Measurements from ENCODE around the gene JAML. TPM values are rescaled to one million over a fixed set of nuclear protein-coding genes. Genes with fewer than 3 reads are reported as not detected.
A peak's percentile ranks its signal among the peaks of the same experiment; 100 is the strongest.

Gene JAML
- total and polyA plus RNA-seq, 2 of the 13 experiments (the other 11 are each of a cell fraction or from before 2014, with no cell fraction given): 2.0 to 3.3 TPM

GRCh38 chr11:118212131-118212725 lies 12.6 kb downstream of the JAML start (continued):
- peak; percentile 85 for TF ChIP-seq ONECUT2 (CRISPR knock-in tag; IDR thresholded peaks at IDR 0.05)
- TF ChIP-seq SAFB2 (CRISPR knock-in tag; IDR thresholded peaks at IDR 0.05; ENCODE audit: borderline replicate concordance, low read depth): peak; percentile 71; the same call in 1 of the 2 replicates
- 0 out of 2 replicates have a peak, but pooled peaks have one; percentile 73 for TF ChIP-seq RARG (CRISPR knock-in tag; IDR thresholded peaks at IDR 0.05; ENCODE audit: low read depth)
- TF ChIP-seq ZFP91 (CRISPR knock-in tag; IDR thresholded peaks at IDR 0.05; ENCODE audit: borderline replicate concordance): no peak
- TF ChIP-seq, protein P1, sequence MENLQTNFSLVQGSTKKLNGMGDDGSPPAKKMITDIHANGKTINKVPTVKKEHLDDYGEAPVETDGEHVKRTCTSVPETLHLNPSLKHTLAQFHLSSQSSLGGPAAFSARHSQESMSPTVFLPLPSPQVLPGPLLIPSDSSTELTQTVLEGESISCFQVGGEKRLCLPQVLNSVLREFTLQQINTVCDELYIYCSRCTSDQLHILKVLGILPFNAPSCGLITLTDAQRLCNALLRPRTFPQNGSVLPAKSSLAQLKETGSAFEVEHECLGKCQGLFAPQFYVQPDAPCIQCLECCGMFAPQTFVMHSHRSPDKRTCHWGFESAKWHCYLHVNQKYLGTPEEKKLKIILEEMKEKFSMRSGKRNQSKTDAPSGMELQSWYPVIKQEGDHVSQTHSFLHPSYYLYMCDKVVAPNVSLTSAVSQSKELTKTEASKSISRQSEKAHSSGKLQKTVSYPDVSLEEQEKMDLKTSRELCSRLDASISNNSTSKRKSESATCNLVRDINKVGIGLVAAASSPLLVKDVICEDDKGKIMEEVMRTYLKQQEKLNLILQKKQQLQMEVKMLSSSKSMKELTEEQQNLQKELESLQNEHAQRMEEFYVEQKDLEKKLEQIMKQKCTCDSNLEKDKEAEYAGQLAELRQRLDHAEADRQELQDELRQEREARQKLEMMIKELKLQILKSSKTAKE (CRISPR knock-in tag; IDR thresholded peaks at IDR 0.05; ENCODE audit: borderline replicate concordance): peak; percentile 81; the same call in 1 of the 2 replicates
- peak; percentile 80 to 95; a peak in 3 of 4 replicates for TF ChIP-seq EP300 (IDR thresholded peaks at IDR 0.05; ENCODE audit: low read depth in 2 of 2, low read length in 2 of 2)
- peak; percentile 98 for TF ChIP-seq EP300 (CRISPR knock-in tag; IDR thresholded peaks at IDR 0.05; ENCODE audit: borderline replicate concordance)
- TF ChIP-seq PLRG1 (conservative IDR thresholded peaks at IDR 0.05): no peak
- TF ChIP-seq HMG20B (CRISPR knock-in tag; conservative IDR thresholded peaks at IDR 0.05): peak; percentile 73; the same call in 1 of the 2 replicates
- TF ChIP-seq MLLT10 (CRISPR knock-in tag; IDR thresholded peaks at IDR 0.05): no peak
- peak; percentile 82 for TF ChIP-seq ASH2L (IDR thresholded peaks at IDR 0.05; ENCODE audit: insufficient read length, low read depth, low read length)
- TF ChIP-seq KLF12 (CRISPR knock-in tag; IDR thresholded peaks at IDR 0.05; ENCODE audit: borderline replicate concordance): peak; percentile 39; the same call in 1 of the 2 replicates
- no peak for TF ChIP-seq PAF1 (CRISPR knock-in tag; IDR thresholded peaks at IDR 0.05)
- TF ChIP-seq PRDM15 (CRISPR knock-in tag; IDR thresholded peaks at IDR 0.05): no peak
- TF ChIP-seq ZNF230 (CRISPR knock-in tag; IDR thresholded peaks at IDR 0.05): peak; percentile 74; the same call in 1 of the 2 replicates
- TF ChIP-seq HMGXB4 (CRISPR knock-in tag; IDR thresholded peaks at IDR 0.05; ENCODE audit: borderline replicate concordance in 1 of 2, low read depth in 1 of 2): peak in 1 of 2 experiments; percentile 63; a peak in 1 of 4 replicates
- TF ChIP-seq ZNF629 (CRISPR knock-in tag; conservative IDR thresholded peaks at IDR 0.05): no peak
